Kidney (tissue), 14 donors: Measurements from ENCODE around the gene AKT1. TPM values are rescaled to one million over a fixed set of nuclear protein-coding genes. Genes with fewer than 3 reads are reported as not detected.

Experiments
- DNase-seq, 5 donors: peaks; one replicate each; pipeline ENCODE4 v3.0.0-alpha.2; 2013 to 2020
- FAIRE-seq: peaks from 2 replicates; lab custom pipeline; 2012; peaks lifted over from hg19 to GRCh38; lab: Jason Lieb, UNC
- H3K27ac ChIP-seq, 2 donors: one replicate each; pipeline ENCODE4 v1.7.0; 2013; ENCODE audit warnings: low read depth in 2 of 2, low read length in 2 of 2, inconsistent platforms in 1 of 2
- H3K27me3 ChIP-seq: one replicate; pipeline ENCODE4 v1.7.1; 2013; ENCODE audit warnings: low read length, inconsistent platforms; ENCODE audit not compliant: control insufficient read depth, insufficient read depth
- H3K36me3 ChIP-seq, 3 donors: one replicate each; pipeline versions ENCODE4 v1.7.0 to v1.7.1; 2013; ENCODE audit warnings: low read length in 3 of 3, control low read depth in 1 of 3, inconsistent platforms in 1 of 3; ENCODE audit not compliant: insufficient read depth in 3 of 3, control insufficient read depth in 2 of 3
- H3K4me1 ChIP-seq, 3 donors: one replicate each; pipeline versions ENCODE4 v1.7.0 to v1.7.1; 2013; ENCODE audit warnings: low read length in 3 of 3, inconsistent platforms in 1 of 3, low read depth in 1 of 3; ENCODE audit not compliant: control insufficient read depth in 2 of 3, insufficient read depth in 2 of 3
- H3K4me3 ChIP-seq, 3 donors: one replicate each; pipeline versions ENCODE4 v1.7.0 to v1.8.1; 2013; ENCODE audit warnings: low read length in 3 of 3, control low read depth in 1 of 3, inconsistent platforms in 1 of 3
- H3K9ac ChIP-seq, 3 donors: one replicate each; pipeline versions ENCODE4 v1.7.0 to v1.7.1; 2013; ENCODE audit warnings: low read length in 3 of 3, control low read depth in 1 of 3, inconsistent platforms in 1 of 3
- H3K9me3 ChIP-seq, 3 donors: one replicate each; pipeline versions ENCODE4 v1.7.0 to v1.7.1; 2013; ENCODE audit warnings: low read length in 3 of 3, control low read depth in 1 of 3, inconsistent platforms in 1 of 3; ENCODE audit not compliant: control insufficient read depth in 2 of 3, insufficient read depth in 1 of 3
- CTCF ChIP-seq: IDR thresholded peaks from 3 replicates; pipeline ENCODE4 v1.5.1; 2012; ENCODE audit warnings: mild to moderate bottlenecking, moderate library complexity, borderline replicate concordance; ENCODE audit not compliant: insufficient read depth; ENCODE audit errors: extremely low read depth
- intact Hi-C: fragments of 100-400 bp; cut with DNase I; formaldehyde crosslinking; loops from one replicate; pipeline ENCODE4 v1.11.1; 2022
- polyA plus RNA-seq: library from polyadenylated mRNA; stranded (reverse); fragments of 350-450 nt; fragmentation: Illumina TruSeq; extraction: RNeasy Lipid Tissue Mini Kit (QIAGEN cat#74804); gene quantifications from one replicate; pipeline ENCODE4 v1.2.3, GENCODE V29; 2014; ENCODE audit warnings: low read depth, low replicate concordance; ENCODE audit not compliant: insufficient read depth
- total RNA-seq: library from RNA; stranded (reverse); fragmentation: NEBNext Ultra II Directional; extraction: Animal tissue kit (Norgen Biotek cat#: 25700); gene quantifications from one replicate; pipeline ENCODE4 v1.2.1, GENCODE V29; 2021
- donor health status: control.
- donor health status: control.
- donor health status: control.
- donor health status: control.
- donor health status: control.
- donor health status: DM: yes; HTN: yes; CAD: no.
- donor health status: Normal renal cell carcinoma (clear cell type).

The AKT1 gene
- total and polyA plus RNA-seq, 2 donors from 2014 or later, result 70.6 to 125 TPM

GRCh38 chr14:104810316-104810715 lies 14.8 kb upstream of the AKT1 start:
- no peaks in the 10 kb centered on the region for H3K9me3 ChIP-seq
- intact Hi-C loops, result no loop called here
- no peak overlapping the region for H3K9ac ChIP-seq
- FAIRE-seq (no peak), DNase-seq (peak in 1 of 5 donors; percentile 55)
- H3K4me3 ChIP-seq, result no peak overlapping the region
- no peak overlapping the region for H3K27ac ChIP-seq
- H3K4me1 ChIP-seq, result peaks cover 0 to 8% (median under 1%) of the 10 kb centered on the region in 3 donors
- H3K36me3 ChIP-seq, result no peaks in the 10 kb centered on the region
- TF ChIP-seq CTCF, result no peak
- H3K27me3 ChIP-seq, result no peaks in the 10 kb centered on the region

- DNase-seq, result no peak
- H3K9ac ChIP-seq, result no peak overlapping the region
- H3K27ac ChIP-seq, result no peak overlapping the region
- no peaks in the 10 kb centered on the region for H3K9me3 ChIP-seq
- FAIRE-seq, result no peak
- H3K4me1 ChIP-seq, result peaks cover 0 to 10% (median 3%) of the 10 kb centered on the region in 3 donors
- no peak overlapping the region for H3K4me3 ChIP-seq
- H3K27me3 ChIP-seq, result no peaks in the 10 kb centered on the region
- no peak for TF ChIP-seq CTCF
- no peaks in the 10 kb centered on the region for H3K36me3 ChIP-seq
- intact Hi-C loops, result no loop called here
These were observed 12.9 kb upstream of the AKT1 start for GRCh38 chr14:104808456-104808855.

GRCh38 chr14:104806625-104807465 lies 11.3 kb upstream of the AKT1 start:
- H3K9me3 ChIP-seq, result no peaks in the 10 kb centered on the region
- no peak overlapping the region for H3K9ac ChIP-seq
- H3K27me3 ChIP-seq, result no peaks in the 10 kb centered on the region
- no peak for FAIRE-seq
- H3K36me3 ChIP-seq, result no peaks in the 10 kb centered on the region
- no peak for DNase-seq
- H3K27ac ChIP-seq, result no peak overlapping the region
- no peak overlapping the region for H3K4me3 ChIP-seq
- intact Hi-C loops, result no loop called here
- no peak for TF ChIP-seq CTCF
- H3K4me1 ChIP-seq, result peaks cover 0 to 14% (median 9%) of the 10 kb centered on the region in 3 donors
